HL-60 (cell line): ENCODE measurements around the gene CLDN9.
"Not testable (repeated sequence)": the region's sequence is repeated elsewhere in the genome, so short reads cannot be mapped to it uniquely, and the experiment has no call there.

Source experiments
- DNase-seq, 2 experiments: peaks; one replicate each; pipeline ENCODE4 v3.0.0-alpha.2; 2010 to 2020; ENCODE audit warnings: low read depth in 1 of 2, low spot score in 1 of 2
- H3K27ac ChIP-seq: fragments of 250-450 bp; sonication (Bioruptor Pico); replicated peaks from 2 replicates; pipeline ENCODE4 v1.5.1; 2020; ENCODE audit warnings: mild to moderate bottlenecking, moderate library complexity
- H3K27me3 ChIP-seq: fragments of 250-450 bp; sonication (Bioruptor Pico); 2 replicates; pipeline ENCODE4 v1.5.1; 2021; ENCODE audit warnings: mild to moderate bottlenecking, moderate library complexity; ENCODE audit not compliant: insufficient read depth, poor library complexity, severe bottlenecking
- H3K4me3 ChIP-seq: replicated peaks from 2 replicates; pipeline ENCODE4 v1.5.1; 2011; ENCODE audit warnings: mild to moderate bottlenecking, control low read depth, low read length; ENCODE audit not compliant: insufficient read depth
- GABPA ChIP-seq: IDR thresholded peaks from 2 replicates; pipeline ENCODE4 v1.6.1; 2012; ENCODE audit warnings: low read depth
- POLR2AphosphoS5 ChIP-seq: IDR thresholded peaks from 2 replicates; pipeline ENCODE4 v1.6.1; 2012; ENCODE audit warnings: low read depth
- SPI1 ChIP-seq: IDR thresholded peaks from 2 replicates; pipeline ENCODE4 v1.6.1; 2012; ENCODE audit warnings: low read depth, mild to moderate bottlenecking, borderline replicate concordance
- TF ChIP-seq, protein P1 (sequence below): IDR thresholded peaks from 2 replicates; pipeline ENCODE4 v1.6.1; 2012; ENCODE audit warnings: low read depth; ENCODE audit not compliant: insufficient replicate concordance
- TF ChIP-seq, protein P2 (sequence below): IDR thresholded peaks from one replicate; pipeline ENCODE4 v1.5.1; 2011; ENCODE audit warnings: low read length, control low read depth, inconsistent platforms; ENCODE audit not compliant: insufficient read depth

Gene CLDN9

DNA sequence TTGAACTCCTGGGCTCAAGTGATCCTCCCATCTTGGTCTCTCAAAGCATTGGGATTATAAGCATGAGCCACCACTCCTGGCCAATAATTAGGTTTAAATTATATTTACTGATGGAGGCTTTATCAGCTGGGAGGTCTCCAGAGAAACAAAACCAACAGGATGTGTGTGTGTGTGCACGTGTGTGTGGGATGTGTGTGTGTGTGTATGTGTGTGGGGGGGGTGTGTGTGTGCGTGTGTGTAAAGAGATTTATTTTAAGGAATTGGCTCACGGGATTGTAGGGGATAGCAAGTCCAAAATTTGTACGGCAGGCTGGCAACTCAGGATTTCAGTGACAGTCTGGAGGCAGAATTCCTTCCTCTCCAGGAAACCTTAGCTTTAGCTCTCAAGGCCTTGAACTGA, 38.3 kb downstream of the CLDN9 start:
- no peaks in the 10 kb centered on the region for H3K27me3 ChIP-seq
- no peak overlapping the region for H3K4me3 ChIP-seq

DNA sequence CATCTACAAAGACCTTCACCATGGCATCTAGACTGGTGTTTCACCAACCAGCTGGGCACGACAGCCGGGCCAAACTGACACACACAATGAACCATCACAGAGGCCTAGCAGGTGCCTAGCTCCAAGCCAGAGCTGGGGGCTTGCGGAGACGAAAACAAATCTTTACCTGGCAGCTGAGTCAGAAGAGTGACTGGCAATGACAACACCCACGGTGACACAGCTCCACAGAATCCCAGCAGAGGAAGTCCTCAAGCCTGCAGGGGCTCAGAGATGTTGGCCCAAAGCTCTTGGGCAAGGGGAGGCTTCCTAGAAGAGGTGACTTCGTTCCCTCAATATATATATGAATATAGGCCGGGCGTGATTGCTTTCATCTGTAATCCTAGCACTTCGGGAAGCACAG, 38.8 kb downstream of the CLDN9 start:
- TF ChIP-seq SPI1 (peak; percentile 54; the same call in 1 of the 2 replicates), POLR2AphosphoS5 (no peak)
- TF ChIP-seq, protein P1, sequence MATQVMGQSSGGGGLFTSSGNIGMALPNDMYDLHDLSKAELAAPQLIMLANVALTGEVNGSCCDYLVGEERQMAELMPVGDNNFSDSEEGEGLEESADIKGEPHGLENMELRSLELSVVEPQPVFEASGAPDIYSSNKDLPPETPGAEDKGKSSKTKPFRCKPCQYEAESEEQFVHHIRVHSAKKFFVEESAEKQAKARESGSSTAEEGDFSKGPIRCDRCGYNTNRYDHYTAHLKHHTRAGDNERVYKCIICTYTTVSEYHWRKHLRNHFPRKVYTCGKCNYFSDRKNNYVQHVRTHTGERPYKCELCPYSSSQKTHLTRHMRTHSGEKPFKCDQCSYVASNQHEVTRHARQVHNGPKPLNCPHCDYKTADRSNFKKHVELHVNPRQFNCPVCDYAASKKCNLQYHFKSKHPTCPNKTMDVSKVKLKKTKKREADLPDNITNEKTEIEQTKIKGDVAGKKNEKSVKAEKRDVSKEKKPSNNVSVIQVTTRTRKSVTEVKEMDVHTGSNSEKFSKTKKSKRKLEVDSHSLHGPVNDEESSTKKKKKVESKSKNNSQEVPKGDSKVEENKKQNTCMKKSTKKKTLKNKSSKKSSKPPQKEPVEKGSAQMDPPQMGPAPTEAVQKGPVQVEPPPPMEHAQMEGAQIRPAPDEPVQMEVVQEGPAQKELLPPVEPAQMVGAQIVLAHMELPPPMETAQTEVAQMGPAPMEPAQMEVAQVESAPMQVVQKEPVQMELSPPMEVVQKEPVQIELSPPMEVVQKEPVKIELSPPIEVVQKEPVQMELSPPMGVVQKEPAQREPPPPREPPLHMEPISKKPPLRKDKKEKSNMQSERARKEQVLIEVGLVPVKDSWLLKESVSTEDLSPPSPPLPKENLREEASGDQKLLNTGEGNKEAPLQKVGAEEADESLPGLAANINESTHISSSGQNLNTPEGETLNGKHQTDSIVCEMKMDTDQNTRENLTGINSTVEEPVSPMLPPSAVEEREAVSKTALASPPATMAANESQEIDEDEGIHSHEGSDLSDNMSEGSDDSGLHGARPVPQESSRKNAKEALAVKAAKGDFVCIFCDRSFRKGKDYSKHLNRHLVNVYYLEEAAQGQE, result no peak

More for the DNA sequence above, 38.3 kb downstream of the CLDN9 start:
- H3K27ac ChIP-seq, result peak overlapping the region; percentile 78
- DNase-seq, result no peak
- TF ChIP-seq, protein P2, sequence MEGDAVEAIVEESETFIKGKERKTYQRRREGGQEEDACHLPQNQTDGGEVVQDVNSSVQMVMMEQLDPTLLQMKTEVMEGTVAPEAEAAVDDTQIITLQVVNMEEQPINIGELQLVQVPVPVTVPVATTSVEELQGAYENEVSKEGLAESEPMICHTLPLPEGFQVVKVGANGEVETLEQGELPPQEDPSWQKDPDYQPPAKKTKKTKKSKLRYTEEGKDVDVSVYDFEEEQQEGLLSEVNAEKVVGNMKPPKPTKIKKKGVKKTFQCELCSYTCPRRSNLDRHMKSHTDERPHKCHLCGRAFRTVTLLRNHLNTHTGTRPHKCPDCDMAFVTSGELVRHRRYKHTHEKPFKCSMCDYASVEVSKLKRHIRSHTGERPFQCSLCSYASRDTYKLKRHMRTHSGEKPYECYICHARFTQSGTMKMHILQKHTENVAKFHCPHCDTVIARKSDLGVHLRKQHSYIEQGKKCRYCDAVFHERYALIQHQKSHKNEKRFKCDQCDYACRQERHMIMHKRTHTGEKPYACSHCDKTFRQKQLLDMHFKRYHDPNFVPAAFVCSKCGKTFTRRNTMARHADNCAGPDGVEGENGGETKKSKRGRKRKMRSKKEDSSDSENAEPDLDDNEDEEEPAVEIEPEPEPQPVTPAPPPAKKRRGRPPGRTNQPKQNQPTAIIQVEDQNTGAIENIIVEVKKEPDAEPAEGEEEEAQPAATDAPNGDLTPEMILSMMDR, result no peak
- TF ChIP-seq SPI1 (no peak), POLR2AphosphoS5 (no peak), GABPA (no peak)
- TF ChIP-seq, protein P1, result no peak

DNA sequence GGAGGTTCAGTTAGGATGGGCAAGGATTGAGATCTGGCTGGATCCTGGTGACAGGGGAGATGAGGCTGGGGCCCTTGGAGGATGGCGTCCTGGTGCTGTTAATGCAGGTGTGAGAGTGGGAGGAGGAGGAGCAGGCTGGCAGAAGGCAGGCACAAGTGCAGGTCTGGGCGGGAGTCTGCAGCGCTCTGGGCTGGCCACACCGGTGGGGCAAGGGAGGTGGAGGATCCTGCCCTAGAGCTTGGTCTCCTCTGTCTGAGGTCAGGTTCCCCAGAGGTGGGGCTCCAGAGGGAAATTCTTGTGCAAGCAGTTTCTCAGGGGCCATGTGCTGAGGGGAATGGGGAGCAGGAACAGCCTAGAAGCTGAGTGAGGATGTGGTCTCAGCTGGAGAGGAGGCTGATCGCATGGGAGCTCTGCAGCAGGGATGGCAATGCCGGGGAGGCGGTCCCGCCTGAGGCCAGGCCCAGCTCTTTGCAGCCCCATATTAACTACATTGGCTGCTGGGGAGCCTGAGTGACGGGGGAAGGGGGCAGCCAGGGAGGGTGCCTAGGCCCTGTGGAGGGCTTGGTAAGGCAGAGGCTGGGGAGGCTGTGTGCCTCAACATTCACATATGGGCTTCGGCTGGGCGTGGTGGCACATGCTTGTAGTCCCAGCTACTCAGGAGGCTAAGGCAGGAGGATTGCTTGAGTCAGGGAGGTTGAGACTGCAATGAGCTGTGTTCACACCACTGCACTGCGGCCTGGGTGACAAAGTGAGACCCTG, 40.0 kb downstream of the CLDN9 start:
- DNase-seq, result peak in 1 of 2 experiments; percentile 36
- peak overlapping the region; percentile 78; the same call in 1 of the 2 replicates for H3K27ac ChIP-seq
- H3K4me3 ChIP-seq, H3K27me3 ChIP-seq: not testable (repeated sequence)

More for the DNA sequence above, 38.8 kb downstream of the CLDN9 start:
- peak in 1 of 2 experiments; percentile 71 for DNase-seq
- Histone ChIP-seq H3K27me3 (no peaks in the 10 kb centered on the region), H3K27ac (peak overlapping the region; percentile 78), H3K4me3 (no peak overlapping the region)

DNA sequence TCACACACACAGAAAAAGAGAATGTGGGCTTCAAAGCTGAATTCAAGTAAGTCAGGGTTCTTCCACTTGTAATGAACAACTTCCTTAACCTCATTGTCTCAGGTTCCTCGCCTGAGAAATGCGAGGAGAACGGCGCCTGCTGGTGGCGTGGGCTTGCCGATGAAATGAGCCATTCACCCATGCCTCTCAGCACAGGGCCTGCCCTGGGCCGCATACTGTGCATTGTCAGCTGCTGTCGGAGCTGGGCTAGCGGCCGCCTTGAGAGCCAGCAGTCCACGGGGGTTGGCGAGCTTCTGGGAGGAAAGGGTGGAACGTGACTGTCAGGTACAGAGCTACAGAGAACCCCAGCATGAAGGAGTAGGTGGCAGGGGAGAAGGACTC, 40.6 kb downstream of the CLDN9 start:
- H3K27me3 ChIP-seq, H3K4me3 ChIP-seq: not testable (repeated sequence)
- DNase-seq, result peak in 1 of 2 experiments; percentile 69
- H3K27ac ChIP-seq, result peak overlapping the region; percentile 55

DNA sequence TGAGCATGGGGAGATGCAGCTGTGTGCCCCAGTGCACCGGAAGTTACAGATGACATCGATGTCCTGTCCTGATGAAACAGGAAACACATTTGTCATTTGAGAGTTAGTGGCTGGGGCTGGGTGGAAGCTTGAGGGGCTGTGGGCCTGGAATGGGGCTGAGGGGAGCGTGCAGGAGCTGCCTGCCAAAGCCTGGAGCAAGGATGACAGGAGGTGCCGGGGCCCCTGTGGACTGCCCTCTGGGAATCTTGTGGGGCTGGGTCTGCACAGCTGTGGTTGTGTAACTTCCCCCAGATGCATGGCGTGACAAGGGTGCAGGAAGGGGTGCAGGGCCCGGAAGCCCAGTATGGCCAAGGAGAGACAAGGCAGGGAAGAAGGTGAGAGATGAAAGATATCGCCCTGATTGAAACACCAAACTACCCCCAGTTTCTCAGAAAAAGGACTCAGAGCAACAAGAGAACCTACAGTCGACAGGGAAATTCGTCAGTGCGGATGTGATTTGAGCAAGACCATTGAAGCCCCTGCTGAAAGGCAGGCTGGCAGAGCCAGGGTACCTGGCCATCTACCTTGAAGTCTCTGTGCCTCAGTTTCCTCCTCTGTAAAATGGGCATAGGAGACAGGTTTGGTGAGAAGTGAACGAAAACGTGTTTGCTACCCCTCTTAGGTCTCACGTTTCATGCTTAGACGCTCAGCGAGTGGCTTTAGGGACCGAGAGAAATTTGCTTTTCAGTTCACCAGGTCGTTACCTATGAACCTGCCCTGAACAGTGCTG, 42.4 kb downstream of the CLDN9 start:
- TF ChIP-seq, protein P2, result no peak
- peak; percentile 82 for TF ChIP-seq GABPA
- peak; percentile 88 for TF ChIP-seq POLR2AphosphoS5
- Histone ChIP-seq H3K4me3 (no peak overlapping the region), H3K27me3 (no peaks in the 10 kb centered on the region), H3K27ac (peak overlapping the region; percentile 81)
- peak; percentile 90 to 91 for DNase-seq

DNA sequence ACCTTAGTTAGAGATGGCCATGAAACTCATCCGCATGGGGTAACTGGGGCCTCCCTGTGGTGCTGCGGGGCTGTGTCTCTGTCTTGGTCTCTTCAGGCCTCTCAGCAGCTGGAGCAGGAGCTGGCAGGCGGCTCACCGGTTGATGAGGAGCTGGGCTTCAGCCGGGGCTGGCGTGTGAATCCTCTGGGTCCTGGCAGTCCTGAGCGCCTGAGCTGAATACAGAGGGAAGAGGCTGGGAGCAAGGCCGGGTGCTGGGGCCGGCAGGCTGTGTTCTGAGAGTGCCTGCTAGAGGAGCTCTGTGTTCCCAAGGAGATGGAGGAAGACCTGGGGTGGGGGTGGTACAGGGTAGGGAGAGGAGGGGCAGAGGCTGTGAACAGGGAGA, 43.0 kb downstream of the CLDN9 start:
- not testable (repeated sequence) for H3K27me3 ChIP-seq, H3K4me3 ChIP-seq
- peak overlapping the region; percentile 81 for H3K27ac ChIP-seq
- DNase-seq, result peak in 1 of 2 experiments; percentile 30
